H1 (cell line): Measurements from ENCODE around the gene CSNK1G2.

Source experiments
- CHD2 ChIP-seq: IDR thresholded peaks from 2 replicates; pipeline ENCODE4 v1.6.1; 2012; ENCODE audit warnings: low read length, improper control_type of control experiment
- EP300 ChIP-seq, 2 experiments: IDR thresholded peaks; 1 replicate in 1 of 2; 2 replicates in 1 of 2; pipeline ENCODE4 v1.6.1; 2011 to 2012; ENCODE audit warnings: low read depth in 2 of 2, low read length in 2 of 2, mild to moderate bottlenecking in 2 of 2, borderline replicate concordance in 1 of 2, inconsistent platforms in 1 of 2, moderate library complexity in 1 of 2
- TF ChIP-seq, protein P1 (sequence below), 3 experiments: IDR thresholded peaks; 1 replicate in 2 of 3; 2 replicates in 1 of 3; pipeline versions ENCODE4 v1.5.1 to v1.6.1; 2011; ENCODE audit warnings: low read length in 3 of 3, mild to moderate bottlenecking in 3 of 3, inconsistent platforms in 2 of 3, low read depth in 1 of 3, moderate library complexity in 1 of 3; ENCODE audit not compliant: insufficient read depth in 1 of 3; ENCODE audit errors: control extremely low read depth in 1 of 3

GRCh38 chr19:2015608-2015950 is 74.6 kb downstream of the CSNK1G2 start, which contains the start of gene BTBD2:
- TF ChIP-seq CHD2: no peak
- TF ChIP-seq EP300 (IDR thresholded peaks at IDR 0.05; ENCODE audit: borderline replicate concordance in 1 of 2, low read depth in 2 of 2, low read length in 2 of 2): no peak
- TF ChIP-seq, protein P1, sequence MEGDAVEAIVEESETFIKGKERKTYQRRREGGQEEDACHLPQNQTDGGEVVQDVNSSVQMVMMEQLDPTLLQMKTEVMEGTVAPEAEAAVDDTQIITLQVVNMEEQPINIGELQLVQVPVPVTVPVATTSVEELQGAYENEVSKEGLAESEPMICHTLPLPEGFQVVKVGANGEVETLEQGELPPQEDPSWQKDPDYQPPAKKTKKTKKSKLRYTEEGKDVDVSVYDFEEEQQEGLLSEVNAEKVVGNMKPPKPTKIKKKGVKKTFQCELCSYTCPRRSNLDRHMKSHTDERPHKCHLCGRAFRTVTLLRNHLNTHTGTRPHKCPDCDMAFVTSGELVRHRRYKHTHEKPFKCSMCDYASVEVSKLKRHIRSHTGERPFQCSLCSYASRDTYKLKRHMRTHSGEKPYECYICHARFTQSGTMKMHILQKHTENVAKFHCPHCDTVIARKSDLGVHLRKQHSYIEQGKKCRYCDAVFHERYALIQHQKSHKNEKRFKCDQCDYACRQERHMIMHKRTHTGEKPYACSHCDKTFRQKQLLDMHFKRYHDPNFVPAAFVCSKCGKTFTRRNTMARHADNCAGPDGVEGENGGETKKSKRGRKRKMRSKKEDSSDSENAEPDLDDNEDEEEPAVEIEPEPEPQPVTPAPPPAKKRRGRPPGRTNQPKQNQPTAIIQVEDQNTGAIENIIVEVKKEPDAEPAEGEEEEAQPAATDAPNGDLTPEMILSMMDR (IDR thresholded peaks at IDR 0.05; ENCODE audit: control extremely low read depth in 1 of 3, insufficient read depth in 1 of 3, low read depth in 1 of 3, low read length in 3 of 3): no peak
